B cell (primary cell): ENCODE measurements around the gene ZNF565. TPM values are rescaled to one million over a fixed set of nuclear protein-coding genes. Genes with fewer than 3 reads are reported as not detected.

Experiments
- ATAC-seq: fragments of 200-7000 bp; cut with Tn5 transposase; one replicate; pipeline ENCODE4 v1.10.0; 2021; ENCODE audit warnings: low read depth, mild to moderate bottlenecking, moderate number of reproducible peaks, moderate library complexity
- CTCF ChIA-PET: fragments of 350-600 bp; sonication (Branson Sonifier 250); formaldehyde crosslinking; loops from one replicate; lab custom pipeline; 2021; ENCODE audit warnings: antibody characterized with exemption, inconsistent platforms; lab: Charles Lee
- POLR2A ChIA-PET: fragments of 350-600 bp; sonication (Branson Sonifier 250); formaldehyde crosslinking; loops from one replicate; lab custom pipeline; 2021; ENCODE audit warnings: antibody characterized with exemption; lab: Charles Lee
- DNase-seq: peaks from one replicate; pipeline ENCODE4 v3.0.0; 2013
- H2AFZ ChIP-seq: 2 replicates; pipeline ENCODE4 v1.6.1; 2012; ENCODE audit warnings: mild to moderate bottlenecking, low read depth, low read length; ENCODE audit not compliant: insufficient read depth, poor library complexity, severe bottlenecking
- H3K27ac ChIP-seq, 2 donors: 1 replicate in 1 of 2; 2 replicates in 1 of 2; pipeline ENCODE4 v1.5.1; 2012 to 2013; ENCODE audit warnings: low read length in 2 of 2, mild to moderate bottlenecking in 2 of 2, moderate library complexity in 1 of 2
- H3K27me3 ChIP-seq, 4 experiments: fragments of 200-600 bp in 1 of 4; sonication (generic) in 1 of 4; replicated peaks in 1 of 4; 1 replicate in 2 of 4; 2 replicates in 2 of 4; pipeline versions ENCODE4 v1.6.1 to v1.7.0; 2013 to 2016; ENCODE audit warnings: low read length in 3 of 4, mild to moderate bottlenecking in 2 of 4, mixed read lengths in 1 of 4, moderate library complexity in 1 of 4; ENCODE audit not compliant: insufficient read depth in 4 of 4, control insufficient read depth in 3 of 4; ENCODE audit errors: control extremely low read depth in 1 of 4
- H3K36me3 ChIP-seq, 2 experiments: replicated peaks in 1 of 2; 1 replicate in 1 of 2; 2 replicates in 1 of 2; pipeline versions ENCODE4 v1.6.1 to v1.7.1; 2013; ENCODE audit warnings: low read length in 1 of 2; ENCODE audit not compliant: insufficient read depth in 2 of 2, control insufficient read depth in 1 of 2; ENCODE audit errors: control extremely low read depth in 1 of 2, extremely low read depth in 1 of 2
- H3K4me1 ChIP-seq, 2 donors: fragments of 200-600 bp in 1 of 2; sonication (generic) in 1 of 2; 1 replicate in 1 of 2; 2 replicates in 1 of 2; pipeline versions ENCODE4 v1.5.1 to v1.6.1; 2013 to 2017; ENCODE audit warnings: low read length in 2 of 2; ENCODE audit not compliant: control insufficient read depth in 2 of 2, insufficient read depth in 2 of 2
- H3K4me2 ChIP-seq: replicated peaks from 2 replicates; pipeline ENCODE3; 2012; ENCODE audit warnings: mild to moderate bottlenecking, low read depth, low read length; ENCODE audit not compliant: poor library complexity, severe bottlenecking
- H3K4me3 ChIP-seq, 5 experiments: fragments of 200-600 bp in 1 of 5; sonication (generic) in 1 of 5; 1 replicate in 3 of 5; 2 replicates in 2 of 5; pipeline versions ENCODE4 v1.5.1 to v1.7.0; 2011 to 2016; ENCODE audit warnings: low read length in 4 of 5, mild to moderate bottlenecking in 4 of 5, low read depth in 2 of 5, control low read depth in 1 of 5, moderate library complexity in 1 of 5; ENCODE audit not compliant: insufficient read depth in 1 of 5; ENCODE audit errors: control extremely low read depth in 1 of 5, extremely low read depth in 1 of 5
- H3K79me2 ChIP-seq: fragments of 200-600 bp; sonication (generic); one replicate; pipeline ENCODE4 v1.6.0; 2016; ENCODE audit warnings: low read length; ENCODE audit not compliant: control insufficient read depth, insufficient read depth
- H3K9ac ChIP-seq: fragments of 200-600 bp; sonication (generic); 2 replicates; pipeline ENCODE4 v1.6.1; 2017; ENCODE audit warnings: mild to moderate bottlenecking, low read length, moderate library complexity
- H3K9me3 ChIP-seq, 3 donors: one replicate each; pipeline versions ENCODE4 v1.6.1 to v1.7.1; 2013; ENCODE audit warnings: low read length in 2 of 3; ENCODE audit not compliant: control insufficient read depth in 2 of 3, insufficient read depth in 1 of 3; ENCODE audit errors: control extremely low read depth in 1 of 3
- H4K20me1 ChIP-seq: 2 replicates; pipeline ENCODE4 v1.6.0; 2012; ENCODE audit warnings: mild to moderate bottlenecking, low read length; ENCODE audit not compliant: insufficient read depth, control insufficient read depth, poor library complexity, severe bottlenecking
- H3K27ac Mint-ChIP-seq: one replicate; pipeline ENCODE4 v1.8.0; 2021; ENCODE audit warnings: mixed read lengths
- H3K27me3 Mint-ChIP-seq: one replicate; pipeline ENCODE4 v1.8.0; 2021; ENCODE audit warnings: mixed read lengths
- H3K4me1 Mint-ChIP-seq: one replicate; pipeline ENCODE4 v1.8.0; 2021; ENCODE audit warnings: mixed read lengths
- H3K4me3 Mint-ChIP-seq: one replicate; pipeline ENCODE4 v1.8.0; 2021; ENCODE audit warnings: mixed read lengths
- H3K9me3 Mint-ChIP-seq: one replicate; pipeline ENCODE4 v1.8.0; 2022; ENCODE audit warnings: mixed read lengths; ENCODE audit not compliant: insufficient read depth
- CTCF ChIP-seq: fragments of 200-600 bp; IDR thresholded peaks from one replicate; pipeline ENCODE4 v1.8.0; 2022; ENCODE audit warnings: antibody characterized with exemption, mild to moderate bottlenecking
- EZH2 ChIP-seq: IDR thresholded peaks from 2 replicates; pipeline ENCODE4 v1.6.1; 2012; ENCODE audit warnings: borderline replicate concordance, low read depth, mild to moderate bottlenecking, moderate library complexity, low read length; ENCODE audit not compliant: insufficient read depth, poor library complexity, severe bottlenecking
- WGBS: methylation state at CpG from one replicate; pipeline ENCODE4 v1.1.5; 2013; ENCODE audit warnings: missing lambda C conversion rate; ENCODE audit not compliant: insufficient coverage; 5-methylcytosine and 5-hydroxymethylcytosine counted together
- intact Hi-C: fragments of 100-400 bp; cut with micrococcal nuclease; formaldehyde crosslinking; loops from one replicate; pipeline ENCODE4 v1.10.0; 2022
- polyA plus RNA-seq: library from polyadenylated mRNA; depleted of rRNA; stranded (reverse); fragments of >200 nt; gene quantifications from 2 replicates; pipeline ENCODE4 v1.2.3, GENCODE V29; 2012
- total RNA-seq, 2 donors: library from RNA; stranded (reverse); fragments of 120-200 nt in 1 of 2; gene quantifications; 1 replicate in 1 of 2; 2 replicates in 1 of 2; pipeline versions ENCODE4 v1.2.3 to v1.2.4, GENCODE V29; 2013 to 2022

ZNF565 gene
- total and polyA plus RNA-seq, 2 donors (not counting 1 experiment from before 2014, with no cell fraction given) = 2.9 to 5.2 TPM

GRCh38 chr19:36225219-36225892 lies 10.9 kb upstream of the ZNF565 start:
- ChIA-PET CTCF (no interaction called here), POLR2A (no interaction called here)
- peak overlapping the region; percentile 3 for H3K4me2 ChIP-seq
- WGBS = 90% methylated on average over 2 of the region's 5 CpGs
- Mint-ChIP-seq H3K27me3 (no peaks in the 10 kb centered on the region), H3K27ac (peak overlapping the region; percentile 39), H3K9me3 (no peaks in the 10 kb centered on the region), H3K4me3 (peak overlapping the region; percentile 6), H3K4me1 (peaks cover 18% of the 10 kb centered on the region)
- peaks cover 0 to 3% (median 1%) of the 10 kb centered on the region in 3 donors for H3K9me3 ChIP-seq
- no peaks in the 10 kb centered on the region for H3K27me3 ChIP-seq
- ATAC-seq (no peak), DNase-seq (no peak)
- no peak for TF ChIP-seq EZH2
- no peak for TF ChIP-seq CTCF
- intact Hi-C loops = no loop called here
- no peak overlapping the region for H2AFZ ChIP-seq
- H3K27ac ChIP-seq = peak overlapping the region in 1 of 2 donors; percentile 56
- H4K20me1 ChIP-seq = peaks cover 66% of the 10 kb centered on the region
- peaks cover 26 to 65% of the 10 kb centered on the region in 2 experiments for H3K36me3 ChIP-seq
- H3K79me2 ChIP-seq = peaks cover 81% of the 10 kb centered on the region
- no peak overlapping the region for H3K4me3 ChIP-seq
- H3K9ac ChIP-seq = no peak overlapping the region
- peaks cover 6 to 7% of the 10 kb centered on the region in 2 donors for H3K4me1 ChIP-seq

- no peak overlapping the region for H3K4me3 Mint-ChIP-seq
Measured at GRCh38 chr19:36222503-36222902, 8.0 kb upstream of the ZNF565 start.

More at GRCh38 chr19:36222503-36222902, 8.0 kb upstream of the ZNF565 start:
- Histone ChIP-seq H4K20me1 (peaks cover 64% of the 10 kb centered on the region), H3K27me3 (no peaks in the 10 kb centered on the region), H3K27ac (no peak overlapping the region), H3K4me2 (no peak overlapping the region), H2AFZ (no peak overlapping the region), H3K4me1 (peaks cover 6 to 7% of the 10 kb centered on the region in 2 donors), H3K79me2 (peaks cover 90% of the 10 kb centered on the region), H3K36me3 (peaks cover 15 to 46% of the 10 kb centered on the region in 2 experiments), H3K9ac (no peak overlapping the region), H3K9me3 (no peaks in the 10 kb centered on the region), H3K4me3 (no peak overlapping the region)
- no CpG with 5 or more reads among the region's 4 CpGs for WGBS
- no peak for DNase-seq
- peaks cover 31% of the 10 kb centered on the region for H3K4me1 Mint-ChIP-seq
- ChIA-PET POLR2A (no interaction called here), CTCF (no interaction called here)
- H3K27ac Mint-ChIP-seq = no peak overlapping the region
- TF ChIP-seq CTCF = no peak
- TF ChIP-seq EZH2 = no peak
- no peaks in the 10 kb centered on the region for H3K9me3 Mint-ChIP-seq
- no peak for ATAC-seq
- intact Hi-C loops = no loop called here
- H3K27me3 Mint-ChIP-seq = no peaks in the 10 kb centered on the region
